Thoracic aorta (tissue), 2 donors: ENCODE data around the gene ABCA3. TPM values are rescaled to one million over a fixed set of nuclear protein-coding genes. Genes with fewer than 3 reads are reported as not detected.

Source experiments
- ATAC-seq: fragments of 150-250 bp; one replicate; pipeline ENCODE4 v1.8.0; 2017; ENCODE audit warnings: low read depth; ENCODE audit not compliant: insufficient number of reproducible peaks, low FRiP score
- DNase-seq: peaks from one replicate; pipeline ENCODE4 v3.0.0-alpha.2; 2020; ENCODE audit warnings: low spot score
- H3K27ac ChIP-seq, 2 donors: fragments of 200-600 bp; sonication (generic); 1 replicate in 1 of 2; 2 replicates in 1 of 2; pipeline ENCODE4 v1.5.1; 2016; ENCODE audit warnings: mild to moderate bottlenecking in 2 of 2, moderate library complexity in 2 of 2
- H3K27me3 ChIP-seq: fragments of 200-600 bp; sonication (generic); replicated peaks from 2 replicates; pipeline ENCODE4 v1.6.0; 2016; ENCODE audit warnings: mild to moderate bottlenecking; ENCODE audit not compliant: insufficient read depth
- H3K36me3 ChIP-seq: fragments of 200-600 bp; sonication (generic); one replicate; pipeline ENCODE4 v1.5.1; 2016
- H3K4me1 ChIP-seq, 2 donors: fragments of 200-600 bp; sonication (generic); 1 replicate in 1 of 2; 2 replicates in 1 of 2; pipeline versions ENCODE4 v1.5.1 to v1.6.0; 2016; ENCODE audit warnings: low read depth in 2 of 2, mild to moderate bottlenecking in 1 of 2; ENCODE audit not compliant: control insufficient read depth in 1 of 2
- H3K4me3 ChIP-seq: fragments of 200-600 bp; sonication (generic); 2 replicates; pipeline ENCODE4 v1.5.1; 2016; ENCODE audit warnings: mild to moderate bottlenecking
- H3K9me3 ChIP-seq: fragments of 200-600 bp; sonication (generic); 2 replicates; pipeline ENCODE4 v1.5.1; 2016
- total RNA-seq, 2 donors: library from RNA; depleted of rRNA; stranded (reverse); fragments of >200 nt; gene quantifications; one replicate each; pipeline versions ENCODE4 v1.1.0 to v1.2.3, GENCODE V29; 2016
- TF ChIP-seq, protein P1 (sequence below): fragments of 200-600 bp; sonication (generic); IDR thresholded peaks from one replicate; pipeline ENCODE4 v1.5.1; 2019; ENCODE audit warnings: antibody characterized with exemption

Gene ABCA3
- total RNA-seq, 2 donors from 2014 or later, result 16.4 to 25.2 TPM

DNA sequence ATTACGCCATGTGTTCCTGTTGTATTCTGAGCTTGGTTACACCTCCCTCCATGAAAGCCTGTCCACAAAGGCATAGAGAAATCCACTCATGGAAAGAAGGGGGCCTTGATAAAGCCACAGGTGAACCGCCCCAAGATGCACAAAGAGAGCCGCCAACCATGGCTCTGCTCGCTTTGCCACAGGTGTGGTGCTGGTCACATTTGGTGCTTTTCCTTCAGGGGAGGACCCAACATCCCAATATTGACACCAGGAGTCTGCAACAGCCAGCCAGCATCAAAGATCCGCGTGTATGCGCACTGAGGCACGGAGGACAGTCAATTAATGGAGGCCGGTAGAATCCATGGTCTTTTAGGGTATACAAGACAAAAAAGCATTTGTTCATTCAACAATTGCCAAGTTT is 7.3 kb downstream of the ABCA3 start:
- ATAC-seq (no peak), DNase-seq (no peak)
- H3K4me3 ChIP-seq, result no peak overlapping the region
- H3K27me3 ChIP-seq, result no peaks in the 10 kb centered on the region
- H3K36me3 ChIP-seq, result peaks cover 2% of the 10 kb centered on the region
- TF ChIP-seq, protein P1, sequence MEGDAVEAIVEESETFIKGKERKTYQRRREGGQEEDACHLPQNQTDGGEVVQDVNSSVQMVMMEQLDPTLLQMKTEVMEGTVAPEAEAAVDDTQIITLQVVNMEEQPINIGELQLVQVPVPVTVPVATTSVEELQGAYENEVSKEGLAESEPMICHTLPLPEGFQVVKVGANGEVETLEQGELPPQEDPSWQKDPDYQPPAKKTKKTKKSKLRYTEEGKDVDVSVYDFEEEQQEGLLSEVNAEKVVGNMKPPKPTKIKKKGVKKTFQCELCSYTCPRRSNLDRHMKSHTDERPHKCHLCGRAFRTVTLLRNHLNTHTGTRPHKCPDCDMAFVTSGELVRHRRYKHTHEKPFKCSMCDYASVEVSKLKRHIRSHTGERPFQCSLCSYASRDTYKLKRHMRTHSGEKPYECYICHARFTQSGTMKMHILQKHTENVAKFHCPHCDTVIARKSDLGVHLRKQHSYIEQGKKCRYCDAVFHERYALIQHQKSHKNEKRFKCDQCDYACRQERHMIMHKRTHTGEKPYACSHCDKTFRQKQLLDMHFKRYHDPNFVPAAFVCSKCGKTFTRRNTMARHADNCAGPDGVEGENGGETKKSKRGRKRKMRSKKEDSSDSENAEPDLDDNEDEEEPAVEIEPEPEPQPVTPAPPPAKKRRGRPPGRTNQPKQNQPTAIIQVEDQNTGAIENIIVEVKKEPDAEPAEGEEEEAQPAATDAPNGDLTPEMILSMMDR, result no peak
- H3K4me1 ChIP-seq, result no peaks in the 10 kb centered on the region
- no peak overlapping the region for H3K27ac ChIP-seq
- H3K9me3 ChIP-seq, result no peaks in the 10 kb centered on the region

DNA sequence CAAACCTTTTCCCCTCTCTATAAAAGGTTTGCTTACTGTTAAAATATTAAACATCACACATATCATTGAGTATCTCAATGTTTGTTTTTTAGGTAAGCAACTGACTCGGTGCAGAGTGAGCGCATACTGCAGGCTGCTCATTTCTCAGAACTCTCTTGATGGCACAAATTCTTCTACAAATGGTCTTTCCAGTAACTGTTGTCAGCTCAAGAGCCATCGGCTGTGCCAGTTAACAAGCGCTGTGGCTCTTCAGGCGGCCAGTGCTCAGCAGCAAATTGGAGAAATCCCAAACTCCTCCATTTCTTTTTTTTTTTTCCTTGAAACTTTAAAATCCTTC is 8.6 kb downstream of the ABCA3 start:
- Histone ChIP-seq H3K27ac (no peak overlapping the region), H3K36me3 (peaks cover 6% of the 10 kb centered on the region), H3K27me3 (no peaks in the 10 kb centered on the region), H3K9me3 (no peaks in the 10 kb centered on the region), H3K4me1 (no peaks in the 10 kb centered on the region), H3K4me3 (no peak overlapping the region)
- TF ChIP-seq, protein P1, result no peak
- ATAC-seq (no peak), DNase-seq (no peak)

DNA sequence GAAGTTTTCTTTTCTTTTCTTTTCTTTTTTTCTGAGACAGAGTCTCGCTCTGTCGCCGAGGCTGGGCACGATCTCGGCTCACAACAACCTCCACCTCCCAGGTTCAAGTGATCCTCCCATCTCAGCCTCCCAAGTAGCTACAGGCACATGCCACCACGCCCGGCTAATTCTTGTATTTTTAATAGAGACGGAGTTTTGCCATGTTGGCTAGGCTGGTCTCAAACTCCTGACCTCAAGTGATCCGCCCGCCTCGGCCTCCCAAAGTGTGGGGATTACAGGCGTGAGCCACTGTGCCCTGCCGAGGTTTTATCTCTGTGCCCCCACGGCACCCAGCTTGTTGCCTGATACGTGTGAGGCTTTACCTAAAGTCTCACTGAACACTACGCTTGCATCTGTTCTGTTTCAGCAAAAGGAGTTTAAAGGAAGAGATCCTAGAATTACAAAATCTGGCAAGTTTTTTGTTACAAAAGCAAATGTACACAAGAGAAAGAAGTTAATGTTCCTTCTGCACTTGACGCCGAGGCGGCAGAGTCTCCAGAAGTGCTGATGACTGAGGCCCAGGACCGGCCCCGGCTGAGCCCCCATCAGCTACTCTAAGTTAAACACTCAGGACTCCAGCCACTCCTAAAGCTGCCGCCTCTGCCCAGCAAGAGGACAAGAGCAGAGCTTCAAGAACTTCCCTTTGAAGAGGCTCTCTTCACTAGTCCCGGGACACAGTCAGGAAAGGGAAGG is 9.2 kb downstream of the ABCA3 start:
- DNase-seq, result no peak
- no peak for ATAC-seq
- H3K36me3 ChIP-seq, result peaks cover 8% of the 10 kb centered on the region

DNA sequence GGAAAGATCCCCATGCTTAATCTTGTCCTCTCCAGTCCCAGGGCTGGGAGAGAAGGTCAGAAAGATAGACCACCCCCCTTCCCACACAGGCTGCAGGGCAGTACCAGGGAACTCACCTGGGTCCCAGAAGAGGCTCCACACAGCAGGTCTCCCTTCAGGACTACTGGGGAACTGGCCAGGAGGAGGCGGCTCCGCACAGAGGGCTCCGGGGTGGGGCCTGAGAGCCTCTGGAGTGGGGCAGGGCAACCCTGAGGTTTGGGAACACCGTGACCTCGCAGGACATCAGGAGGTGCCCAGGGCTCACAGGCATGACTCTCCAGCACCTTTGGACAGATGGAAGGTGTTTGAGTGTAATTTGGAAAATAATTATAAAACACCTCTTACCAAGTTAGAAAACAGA is 11.0 kb downstream of the ABCA3 start:
- Histone ChIP-seq H3K27me3 (no peaks in the 10 kb centered on the region), H3K4me3 (no peak overlapping the region), H3K4me1 (no peaks in the 10 kb centered on the region), H3K36me3 (peaks cover 26% of the 10 kb centered on the region), H3K9me3 (no peaks in the 10 kb centered on the region), H3K27ac (no peak overlapping the region)
- TF ChIP-seq, protein P1, result no peak
- no peak for ATAC-seq
- DNase-seq, result no peak

More for the DNA sequence above, 9.2 kb downstream of the ABCA3 start:
- H3K9me3 ChIP-seq, result no peaks in the 10 kb centered on the region
- TF ChIP-seq, protein P1, result no peak
- no peak overlapping the region for H3K4me3 ChIP-seq
- no peaks in the 10 kb centered on the region for H3K4me1 ChIP-seq
- H3K27ac ChIP-seq, result no peak overlapping the region
- no peaks in the 10 kb centered on the region for H3K27me3 ChIP-seq

DNA sequence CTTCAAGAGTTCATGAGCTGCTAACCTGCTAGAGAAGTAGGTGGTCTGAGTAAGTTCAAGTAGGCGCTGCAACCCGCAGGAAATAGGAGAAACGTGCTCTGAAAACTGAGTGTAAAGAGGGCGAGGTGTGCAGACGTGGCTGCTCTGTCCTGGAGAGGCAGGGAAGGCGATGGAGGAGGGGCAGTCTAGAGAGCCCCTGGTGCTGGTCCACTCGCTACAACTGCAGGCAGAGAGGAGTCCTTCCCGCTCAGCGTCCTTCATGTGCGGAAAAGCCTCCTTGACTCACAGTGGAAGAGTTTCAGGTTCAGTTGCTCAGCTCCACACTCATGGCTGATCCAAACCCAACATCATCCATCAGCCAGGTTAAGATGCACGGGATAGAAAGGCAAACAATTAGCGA is 12.1 kb downstream of the ABCA3 start:
- no peaks in the 10 kb centered on the region for H3K4me1 ChIP-seq
- H3K36me3 ChIP-seq, result peaks cover 37% of the 10 kb centered on the region
- ATAC-seq, result no peak
- no peaks in the 10 kb centered on the region for H3K9me3 ChIP-seq
- H3K27ac ChIP-seq, result no peak overlapping the region
- H3K4me3 ChIP-seq, result no peak overlapping the region
- H3K27me3 ChIP-seq, result no peaks in the 10 kb centered on the region
- TF ChIP-seq, protein P1, result no peak
- no peak for DNase-seq
